GF-D8 (cell line): Measurements from ENCODE around the gene KRT76.

Experiments used
- DNase-seq: peaks from one replicate; lab custom pipeline; 2025; lab: John Stamatoyannopoulos, UW

Gene KRT76

DNA sequence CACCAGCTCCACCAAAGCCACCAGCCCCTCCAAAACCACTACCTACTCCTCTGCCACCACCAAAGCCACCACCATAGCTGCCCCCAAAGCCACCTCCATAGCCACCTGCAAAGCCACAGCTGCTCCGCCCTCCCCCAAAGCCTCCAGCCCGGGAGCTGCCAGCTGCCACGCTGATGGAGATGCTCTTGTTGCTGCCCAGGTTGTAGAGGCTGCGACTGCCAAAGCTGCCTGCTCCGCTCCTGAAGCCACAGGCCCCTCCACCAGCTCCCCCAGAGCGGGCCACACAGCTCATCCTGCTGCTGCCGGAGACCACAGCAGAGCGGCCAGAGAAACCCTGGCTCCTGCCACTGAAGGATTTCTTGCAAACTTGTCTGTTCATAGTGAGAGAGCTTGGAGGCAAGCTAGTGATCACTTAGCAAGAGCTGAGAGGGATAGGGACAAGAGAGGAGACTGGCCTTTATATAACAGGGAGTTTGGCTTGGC is at the start of gene KRT76:
KRT76 (minus strand) TSS at position 433 of the 483 bp plus-strand sequence; CDS start at position 379, 54 bp downstream.
- no peak for DNase-seq

DNA sequence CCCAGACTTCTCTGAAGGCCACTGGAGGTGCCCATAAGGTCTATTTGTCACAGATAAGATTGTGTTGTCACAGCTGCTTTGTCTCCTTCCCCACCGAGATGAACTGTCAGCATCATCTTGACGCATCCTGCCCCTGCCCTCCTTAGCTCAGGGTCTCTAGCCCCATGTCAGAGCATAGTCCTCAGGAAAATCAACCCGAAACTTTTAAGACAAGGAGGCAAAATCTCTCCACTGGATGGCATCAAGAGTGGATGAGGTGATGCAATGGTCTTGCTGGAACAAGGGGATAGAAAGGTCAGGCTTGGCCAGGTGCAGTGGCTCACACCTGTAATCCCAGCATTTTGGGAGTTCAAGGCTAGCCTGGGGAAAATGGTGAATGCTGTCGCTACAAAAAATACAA is 48.8 kb upstream of the KRT76 start:
- no peak for DNase-seq

DNA sequence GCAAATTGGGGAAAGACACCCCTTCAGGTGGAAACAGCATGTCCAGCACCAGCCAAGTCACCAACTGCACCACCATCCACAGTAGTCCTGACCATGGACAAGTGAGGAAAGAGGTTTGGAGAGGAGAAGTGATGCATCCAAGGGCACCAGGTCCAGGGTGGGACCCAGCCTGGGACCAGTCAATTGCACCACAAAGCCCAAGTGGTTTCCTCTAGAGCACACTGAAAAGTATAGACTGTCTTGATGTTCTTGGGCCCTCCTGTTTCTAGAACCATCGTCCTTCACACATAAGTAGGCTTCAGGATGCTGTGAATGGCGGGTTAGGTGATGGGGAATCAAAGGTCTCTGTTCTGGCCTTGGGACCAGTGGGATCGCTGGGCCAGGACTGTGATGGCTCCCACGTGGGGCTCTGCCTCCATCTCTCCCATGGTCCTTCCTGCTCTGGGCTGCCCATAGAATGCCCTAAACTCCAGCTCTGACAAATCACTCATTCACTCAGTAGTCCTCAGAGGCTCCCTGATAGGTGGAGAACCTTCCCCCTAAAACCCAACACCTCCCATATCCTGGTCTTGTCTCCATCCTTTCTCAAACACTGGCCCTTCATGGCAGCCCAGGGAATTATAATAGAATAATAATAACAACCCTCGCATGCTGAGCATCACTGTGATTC is 47.7 kb upstream of the KRT76 start:
- no peak for DNase-seq

DNA sequence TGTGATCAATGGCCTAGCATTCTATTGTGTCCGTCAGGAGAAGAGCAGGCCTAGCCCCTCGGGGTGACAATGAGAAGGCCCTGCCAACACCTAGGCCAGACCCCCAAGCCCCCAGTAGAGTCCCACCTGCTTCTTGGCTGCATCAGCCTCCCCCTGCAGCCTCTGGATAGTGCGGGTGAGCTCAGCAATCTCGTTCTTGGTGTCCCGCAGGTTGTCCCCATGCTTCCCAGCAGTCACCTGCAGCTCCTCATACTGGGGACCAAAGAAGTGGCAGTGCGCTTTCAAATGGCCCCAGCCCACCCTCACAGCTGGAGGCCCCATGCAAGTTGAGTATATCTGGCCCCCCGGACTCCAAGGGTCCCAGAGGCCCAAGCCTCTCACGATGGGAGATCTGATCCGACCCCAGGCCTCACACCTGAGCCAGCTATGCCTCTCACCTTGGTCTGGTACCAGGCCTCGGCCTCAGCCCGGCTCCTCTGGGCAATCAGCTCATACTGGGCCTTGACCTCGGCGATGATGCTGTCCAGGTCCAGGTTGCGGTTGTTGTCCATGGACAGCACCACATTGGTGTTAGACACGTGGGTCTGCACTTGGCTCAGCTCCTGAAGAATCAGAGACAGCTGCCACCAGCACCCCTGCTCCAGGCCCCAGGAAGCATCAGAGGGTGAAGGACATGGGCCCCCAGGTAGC is 46.8 kb upstream of the KRT76 start:
- no peak for DNase-seq

DNA sequence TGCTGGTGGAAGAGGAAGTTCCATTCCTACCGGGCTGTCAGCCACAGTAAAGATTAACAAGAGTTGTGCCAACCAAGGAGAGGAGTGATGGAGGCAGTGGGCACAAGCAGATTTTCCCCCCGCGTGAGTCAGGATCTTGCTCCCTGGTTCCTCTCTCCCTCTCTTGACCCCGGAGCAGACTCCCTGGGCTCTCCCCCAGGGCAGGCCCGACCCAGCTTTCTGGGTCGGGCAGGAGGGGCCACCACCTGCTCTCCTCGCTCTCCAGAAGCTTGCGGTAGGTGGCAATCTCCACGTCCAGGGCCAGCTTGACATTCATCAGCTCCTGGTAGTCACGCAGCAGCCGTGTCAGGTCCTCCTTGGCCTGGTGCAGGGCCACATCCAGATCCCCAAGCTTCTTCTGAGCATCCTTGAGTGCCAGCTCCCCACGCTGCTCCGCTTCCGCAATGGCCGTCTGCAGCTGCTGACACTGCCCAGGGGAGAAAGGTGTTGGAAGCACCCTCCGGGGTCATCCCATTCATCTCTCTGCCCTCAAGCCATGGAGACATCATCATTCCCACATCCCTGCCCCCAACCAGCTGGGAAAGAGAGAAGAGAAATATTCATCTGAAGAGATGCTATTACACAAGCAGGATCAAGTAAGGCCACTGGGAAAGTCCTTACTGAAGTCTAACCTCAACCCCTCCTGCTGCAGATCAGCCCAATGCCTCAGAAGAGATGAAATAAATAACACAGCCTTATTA is 45.8 kb upstream of the KRT76 start:
- DNase-seq: no peak

DNA sequence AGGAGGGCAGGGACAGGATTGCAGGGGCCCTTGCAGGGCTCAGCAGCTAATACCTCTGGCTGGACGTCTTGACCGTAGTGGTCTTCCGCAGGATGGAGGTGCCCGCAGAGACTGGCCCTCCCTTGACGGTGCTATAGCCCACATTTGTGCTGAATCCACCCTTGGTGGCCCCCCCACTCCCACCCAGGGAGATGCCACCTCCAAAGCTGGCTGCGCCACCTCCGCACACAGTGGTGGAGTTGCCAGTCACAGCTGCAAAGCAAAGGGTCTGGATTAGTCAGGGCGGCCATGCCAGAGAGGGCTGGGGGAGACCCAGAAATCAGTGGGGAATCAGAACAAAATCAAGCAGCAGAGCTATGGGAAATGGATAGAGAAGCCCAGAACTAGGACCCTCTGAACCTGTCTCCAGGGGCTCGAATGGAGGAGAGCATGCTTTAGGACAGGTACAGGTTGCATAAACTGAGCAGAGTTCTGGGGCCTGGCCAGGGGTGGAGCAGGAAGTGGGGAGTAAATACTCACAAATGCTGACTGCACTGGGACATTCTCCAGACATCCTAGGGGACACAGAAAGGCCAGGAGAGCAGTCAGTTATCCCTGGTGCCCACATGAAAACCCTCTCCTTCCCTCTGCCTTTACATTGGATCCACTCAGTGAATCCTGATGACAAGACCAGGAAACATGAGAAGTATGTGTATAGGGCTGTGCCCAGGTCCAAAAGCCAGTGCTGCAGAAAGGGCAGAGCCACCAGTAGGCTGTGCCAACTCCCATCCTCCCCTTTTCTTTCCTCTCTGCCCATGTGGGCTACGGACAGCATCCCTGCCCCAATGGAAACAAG is 44.9 kb upstream of the KRT76 start:
- DNase-seq: no peak

DNA sequence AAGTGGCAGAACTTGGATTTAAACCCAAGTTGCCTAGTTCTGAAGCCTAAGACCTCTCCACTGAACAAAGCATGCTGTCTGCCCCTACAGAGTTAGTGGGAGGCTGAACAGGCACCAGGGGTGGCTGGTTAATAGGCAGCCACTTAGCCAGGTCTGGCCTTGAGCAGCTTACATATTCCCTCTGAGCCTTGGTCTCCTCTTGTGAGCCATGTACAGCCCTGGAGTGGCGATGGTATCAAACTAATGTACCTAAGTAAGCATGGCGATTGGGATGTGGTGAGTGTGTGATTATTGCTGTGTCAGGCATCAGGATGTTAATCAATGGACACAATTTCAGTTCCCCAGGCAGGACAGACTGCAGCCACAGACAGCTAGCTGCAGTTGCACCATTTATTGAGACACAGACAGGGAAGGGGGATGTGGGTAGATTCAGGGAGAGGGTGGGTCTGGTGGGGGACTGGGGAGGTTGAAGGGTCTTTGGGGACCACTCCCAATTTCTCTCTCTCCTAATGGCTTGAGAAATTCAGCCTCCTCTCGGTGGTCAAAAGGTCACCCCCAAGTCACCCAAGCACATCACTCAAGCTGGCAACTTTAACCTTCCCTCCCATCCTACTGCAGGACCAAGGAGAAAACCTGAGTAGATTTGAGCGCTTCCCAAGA is 44.1 kb upstream of the KRT76 start:
- no peak for DNase-seq

DNA sequence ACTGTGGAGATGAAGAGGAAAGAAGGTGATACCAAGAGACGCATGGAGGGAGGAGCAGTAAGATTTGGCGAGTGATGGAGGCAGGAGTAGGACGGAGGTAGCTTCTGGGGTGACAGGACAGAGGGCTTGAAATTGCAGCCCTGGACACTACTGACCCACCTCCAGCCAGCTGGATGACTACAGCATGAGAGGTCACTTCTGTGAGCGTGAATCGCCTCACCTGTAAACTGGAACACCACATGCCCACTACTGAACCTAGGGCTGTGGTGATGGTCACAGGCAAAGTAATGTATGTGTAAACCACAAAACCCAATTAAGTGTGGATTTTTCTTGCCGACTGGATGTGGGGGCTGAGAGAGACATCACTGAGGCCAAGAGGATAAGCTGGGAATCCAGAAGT is 43.4 kb upstream of the KRT76 start:
- DNase-seq: no peak

DNA sequence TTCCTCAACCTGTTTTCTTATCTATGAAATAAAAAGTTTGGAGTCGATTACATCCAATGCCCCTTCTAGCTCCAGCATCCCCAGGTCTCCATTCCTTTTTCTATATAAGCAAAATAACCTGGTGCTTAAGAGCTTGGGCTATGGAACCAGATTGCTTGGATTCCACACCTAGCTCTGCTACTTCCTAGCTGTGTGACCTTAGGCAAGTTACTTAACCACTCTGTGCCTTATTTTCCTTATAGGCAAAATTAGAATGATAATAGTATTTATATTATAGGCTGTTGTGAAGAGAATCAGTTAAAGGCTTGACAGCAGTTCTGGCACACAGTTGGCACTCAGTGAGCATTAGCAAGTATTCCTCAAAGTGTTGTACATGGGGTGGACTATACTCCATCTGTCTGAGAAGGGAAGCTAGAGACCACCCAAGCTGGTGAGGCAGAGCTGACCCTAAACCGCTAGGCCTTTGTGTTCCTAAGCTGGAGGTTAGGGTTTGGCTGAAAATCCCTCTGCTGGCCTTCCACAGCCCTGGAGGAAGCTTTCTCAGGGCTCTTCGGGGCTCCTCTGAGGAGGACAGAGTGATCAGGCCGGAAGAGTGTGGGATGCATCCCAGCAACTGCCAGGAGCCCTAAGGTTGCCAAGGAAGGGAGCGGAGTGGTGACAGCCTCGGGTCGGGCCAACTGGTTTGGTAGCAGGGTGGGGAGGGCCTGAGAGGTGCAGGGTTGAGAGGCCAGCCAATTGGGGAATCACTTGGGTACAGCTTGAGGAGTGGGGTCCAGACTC is 42.8 kb upstream of the KRT76 start:
- no peak for DNase-seq

DNA sequence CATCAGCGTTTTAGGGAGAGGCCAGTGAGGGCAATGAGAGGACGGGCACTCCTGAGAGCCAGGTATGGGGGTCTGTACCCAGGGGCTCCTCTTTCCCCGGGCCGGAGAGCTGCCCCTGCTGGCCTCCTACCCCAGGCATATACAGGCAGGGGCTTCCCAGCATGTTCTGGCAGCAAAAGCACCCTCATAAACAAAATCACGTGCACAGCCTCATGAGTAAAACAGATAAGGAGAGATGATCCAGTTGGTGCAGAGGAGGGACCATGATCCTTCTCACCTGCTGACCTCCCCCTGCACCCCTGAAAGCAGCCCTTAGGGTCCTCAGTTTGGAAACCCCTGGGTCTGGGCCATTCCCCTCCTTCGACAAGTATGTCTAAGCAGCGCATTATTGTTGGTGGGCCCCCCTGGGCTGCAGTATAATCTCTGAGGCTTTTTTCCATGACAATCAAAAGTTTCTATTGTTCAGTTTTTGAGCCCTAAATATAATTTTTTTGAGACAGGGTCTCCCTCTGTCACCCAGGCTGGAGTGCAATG is 41.8 kb upstream of the KRT76 start:
- no peak for DNase-seq

DNA sequence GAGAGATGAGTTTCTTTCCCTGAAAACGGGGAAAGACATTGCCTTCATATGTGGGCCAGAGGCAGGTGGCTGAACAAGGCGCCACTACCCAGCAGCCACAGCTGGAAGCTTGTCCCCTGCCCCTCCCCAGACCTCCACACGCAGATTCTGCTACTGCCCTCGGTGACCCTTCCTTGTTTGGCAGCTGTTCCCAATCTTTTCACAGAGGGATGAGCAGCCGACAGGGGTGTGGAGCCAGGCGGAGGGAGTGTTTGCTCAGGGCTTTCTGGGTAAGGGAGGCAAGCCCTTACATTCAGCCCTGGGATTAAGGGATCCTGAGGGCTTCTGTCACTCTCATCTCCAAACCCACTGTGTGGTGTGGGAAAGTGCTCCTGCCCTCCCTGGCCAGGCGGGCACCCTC is 41.2 kb upstream of the KRT76 start:
- no peak for DNase-seq

DNA sequence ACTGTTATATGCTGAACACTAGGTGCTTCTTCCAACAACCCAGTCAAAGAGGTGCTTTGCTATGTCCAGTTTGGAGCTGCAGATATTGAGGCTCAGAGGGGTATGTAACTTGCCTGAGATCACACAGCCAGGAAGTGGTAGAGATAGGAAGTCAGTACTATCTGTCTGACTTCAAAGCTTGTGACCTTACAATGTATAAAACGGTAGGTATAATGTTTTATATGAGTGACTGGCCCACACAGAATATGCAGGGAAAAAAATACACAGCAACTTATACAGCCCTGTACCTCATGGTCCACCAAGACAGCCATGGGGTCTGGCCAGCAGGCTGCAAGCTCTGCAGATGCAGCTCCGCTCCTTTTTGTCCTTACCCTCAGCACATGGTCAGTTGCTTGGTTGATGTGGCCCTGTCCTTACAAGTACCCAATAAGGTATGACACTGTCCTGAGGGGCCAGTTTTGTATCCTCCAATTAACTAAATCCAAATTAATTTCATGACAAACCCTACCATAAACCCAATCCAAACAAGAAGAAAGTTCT is 40.6 kb upstream of the KRT76 start:
- no peak for DNase-seq

DNA sequence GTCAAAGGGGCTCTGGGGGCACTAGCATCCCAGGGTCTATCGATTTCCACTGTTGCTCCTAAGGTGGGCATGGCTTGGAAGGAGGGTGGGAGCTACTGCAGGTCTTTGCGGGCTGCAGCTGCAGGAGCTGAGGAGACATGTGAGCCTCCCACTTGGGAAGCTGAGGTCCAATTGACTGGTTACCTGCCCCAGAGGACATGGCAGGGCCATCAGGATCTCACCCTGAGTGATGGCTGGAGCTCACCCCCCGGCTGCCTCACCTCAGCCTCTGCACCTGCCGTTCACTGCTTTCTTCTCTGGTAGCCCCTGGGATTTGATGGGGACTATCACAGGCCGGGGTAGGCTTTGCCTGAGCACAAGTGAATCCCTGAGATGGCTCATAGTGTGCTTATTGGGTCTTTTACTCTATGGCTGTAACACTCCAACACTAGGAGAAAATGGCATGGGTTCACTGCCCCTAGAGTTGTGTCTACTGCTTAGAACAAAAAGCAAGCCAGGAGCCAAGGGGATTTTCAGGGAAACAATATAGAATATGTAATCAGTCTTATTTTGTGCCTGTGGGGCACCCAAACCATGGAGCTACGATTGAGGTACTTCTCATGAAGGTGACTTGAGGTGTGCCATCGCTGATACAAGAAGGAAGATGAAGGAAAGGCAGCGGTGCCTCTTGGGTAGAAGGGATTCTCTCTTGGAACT is 40.0 kb upstream of the KRT76 start:
- no peak for DNase-seq

DNA sequence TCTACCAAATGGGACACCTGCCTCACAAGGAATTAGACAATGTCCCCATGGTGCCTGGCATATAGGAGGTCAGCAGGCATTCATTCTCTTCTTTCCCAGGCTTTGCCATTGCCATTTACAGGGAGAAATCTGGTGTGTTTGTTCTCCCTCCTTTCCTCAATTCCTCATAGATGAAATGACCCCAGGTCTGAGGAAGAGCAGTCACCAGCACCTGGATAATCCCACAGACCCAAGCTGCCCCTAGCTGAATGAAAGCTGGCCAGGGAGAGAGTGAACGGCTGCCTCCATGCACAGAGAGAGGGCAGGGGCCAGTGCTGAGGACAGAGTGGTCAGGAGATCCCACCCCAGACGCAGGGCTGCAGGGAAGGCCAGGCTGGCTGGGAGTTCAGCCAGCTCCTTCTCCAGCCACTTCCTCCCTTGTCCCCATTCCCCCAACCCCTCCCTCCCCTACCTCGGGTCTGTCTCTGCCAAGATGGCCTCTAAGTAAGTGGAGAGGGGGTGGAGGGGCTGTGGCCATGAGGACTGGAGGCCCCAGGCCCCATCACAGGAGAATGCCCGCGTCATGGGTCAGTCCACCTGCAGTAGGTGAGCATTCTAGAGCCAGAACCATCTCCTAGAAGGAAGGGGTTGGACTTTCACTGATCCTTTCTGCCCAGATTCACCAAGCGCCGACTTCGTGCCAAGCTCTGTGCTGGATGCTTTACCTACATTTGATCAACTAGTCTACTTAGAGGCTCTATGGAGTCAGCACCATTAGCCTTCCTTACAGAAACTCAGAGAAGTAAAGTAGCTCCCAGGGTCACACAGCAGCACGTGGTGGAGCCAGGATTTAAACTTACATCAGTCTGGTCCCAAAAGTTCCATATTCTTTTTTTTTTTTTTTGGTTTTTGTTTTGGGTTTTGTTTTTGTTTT is 38.8 kb upstream of the KRT76 start:
- no peak for DNase-seq

DNA sequence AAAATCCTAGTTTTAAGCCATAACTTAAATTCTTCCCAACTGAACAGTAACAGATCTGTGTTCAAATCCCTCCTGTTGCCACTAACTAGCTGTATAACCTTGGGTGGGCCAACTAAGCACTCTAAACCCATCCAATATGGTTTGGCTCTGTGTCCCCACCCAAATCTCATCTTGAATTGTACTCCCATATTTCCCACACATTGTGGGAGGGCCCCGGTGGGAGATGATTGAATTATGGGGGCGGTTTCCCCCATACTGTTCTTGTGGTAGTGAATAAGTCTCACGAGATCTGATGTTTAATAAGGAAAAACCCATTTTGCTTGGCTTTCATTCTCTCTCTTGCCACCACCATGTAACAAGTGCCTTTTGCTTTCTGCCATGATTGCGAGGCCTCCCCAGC is 38.0 kb upstream of the KRT76 start:
- no peak for DNase-seq

DNA sequence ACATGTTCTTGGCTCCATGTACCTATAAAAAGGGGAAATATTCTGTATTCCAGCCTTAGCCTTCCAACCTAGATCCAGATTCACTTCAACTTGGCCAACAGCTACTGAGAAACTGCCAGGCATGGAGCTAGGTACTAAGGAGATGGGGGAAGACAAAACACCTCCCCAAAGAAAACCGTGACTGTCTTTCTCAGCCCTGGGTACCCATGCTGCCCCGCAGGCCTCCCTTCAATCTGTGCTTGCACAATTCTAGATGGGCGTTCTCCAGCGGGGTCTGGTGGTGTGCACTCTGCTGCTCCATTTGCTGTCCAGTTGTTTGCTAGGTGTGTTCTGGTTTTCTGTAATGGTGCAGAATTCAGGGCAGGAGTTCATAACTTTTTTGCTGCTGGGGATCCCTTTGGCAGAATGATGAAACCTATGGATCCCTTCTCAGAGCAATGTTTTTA is 37.6 kb upstream of the KRT76 start:
- DNase-seq: no peak

DNA sequence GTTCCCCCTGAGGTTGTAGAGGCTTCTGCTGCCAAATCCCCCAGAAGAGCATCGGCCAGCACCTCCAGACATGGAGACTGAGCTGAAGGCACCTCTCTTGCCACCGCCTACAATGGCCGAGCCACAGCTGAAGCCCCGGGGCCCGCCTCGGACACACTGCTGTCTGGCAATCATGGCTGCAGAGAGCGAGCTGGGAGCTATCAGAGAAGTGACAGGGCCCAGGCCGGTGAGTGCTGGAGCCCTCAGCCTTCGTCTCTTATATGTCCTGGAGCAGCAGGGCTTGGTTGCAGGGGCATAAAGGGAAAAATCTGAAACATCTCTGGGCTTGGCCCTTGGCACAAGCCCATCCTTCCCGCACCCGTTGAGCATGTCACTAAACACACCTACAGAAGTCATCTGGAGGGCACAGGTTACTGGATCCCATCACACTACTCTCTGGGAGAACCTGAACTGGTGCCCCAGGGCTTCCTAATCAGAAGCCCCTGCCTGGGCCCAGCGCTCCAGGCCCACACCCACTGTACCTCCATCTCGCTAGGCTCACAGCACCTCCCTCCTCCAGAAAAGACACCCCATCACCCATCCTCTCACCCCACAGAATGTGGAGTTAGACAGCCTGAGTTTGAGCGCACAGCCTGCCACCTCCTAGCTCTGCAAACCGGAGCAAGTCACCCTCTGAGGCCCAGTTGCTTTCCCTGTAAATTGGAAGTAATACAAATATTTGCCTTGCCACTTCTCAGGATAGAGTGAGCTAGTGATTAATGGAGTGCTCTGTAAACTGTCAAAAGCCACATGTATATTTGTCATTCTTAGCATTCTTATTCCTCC is 37.0 kb upstream of the KRT76 start, which contains the start of gene KRT4:
KRT4 (minus strand) TSS at position 232 of the 825 bp plus-strand sequence; CDS start at position 174, 58 bp downstream.
- no peak for DNase-seq
